Fibroblast of lung (primary cell): ENCODE measurements around the gene ZNF341.

ENCODE experiments used
- EZH2 ChIP-seq: IDR thresholded peaks from 2 replicates; pipeline ENCODE4 v1.5.1; 2012; ENCODE audit warnings: low read length, control low read depth, mild to moderate bottlenecking; ENCODE audit errors: missing control alignments
- TF ChIP-seq, protein P1 (sequence below), 2 donors: IDR thresholded peaks in 1 of 2; conservative IDR thresholded peaks in 1 of 2; 1 replicate in 1 of 2; 2 replicates in 1 of 2; pipeline ENCODE4 v1.5.1; 2011 to 2012; ENCODE audit warnings: low read length in 2 of 2, control low read depth in 1 of 2, inconsistent platforms in 1 of 2, low read depth in 1 of 2, mild to moderate bottlenecking in 1 of 2

DNA sequence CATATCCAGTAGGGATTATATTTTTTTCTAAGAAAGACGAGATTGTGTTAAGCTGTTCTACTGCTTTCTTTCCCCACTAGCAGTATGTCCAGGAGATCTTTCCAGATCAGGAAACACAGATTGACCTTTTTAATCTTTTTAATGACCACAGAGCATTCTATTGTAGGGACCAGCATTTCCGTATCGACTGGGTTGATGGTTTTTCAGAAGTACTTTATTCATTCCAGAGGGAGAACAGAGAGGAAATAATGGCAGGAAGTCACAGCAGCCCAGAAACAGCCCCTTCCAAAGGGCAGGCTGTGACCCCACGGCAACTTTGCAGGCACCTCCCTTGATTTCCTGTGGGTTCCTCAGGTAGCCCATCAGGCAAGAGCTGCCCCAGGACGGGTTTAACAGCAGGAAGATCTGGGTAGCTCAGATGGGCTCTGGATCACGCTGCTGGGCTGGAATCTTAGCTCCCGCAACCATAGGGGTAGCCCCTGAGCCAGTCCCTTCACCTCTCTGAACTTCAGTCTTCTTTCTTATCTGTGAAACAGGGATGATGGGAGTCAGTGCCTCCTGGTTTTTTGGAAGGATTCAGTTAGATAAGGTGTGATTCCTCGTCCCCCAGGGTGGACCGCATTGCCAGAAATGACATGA, 55.6 kb downstream of the ZNF341 start:
- TF ChIP-seq, protein P1, sequence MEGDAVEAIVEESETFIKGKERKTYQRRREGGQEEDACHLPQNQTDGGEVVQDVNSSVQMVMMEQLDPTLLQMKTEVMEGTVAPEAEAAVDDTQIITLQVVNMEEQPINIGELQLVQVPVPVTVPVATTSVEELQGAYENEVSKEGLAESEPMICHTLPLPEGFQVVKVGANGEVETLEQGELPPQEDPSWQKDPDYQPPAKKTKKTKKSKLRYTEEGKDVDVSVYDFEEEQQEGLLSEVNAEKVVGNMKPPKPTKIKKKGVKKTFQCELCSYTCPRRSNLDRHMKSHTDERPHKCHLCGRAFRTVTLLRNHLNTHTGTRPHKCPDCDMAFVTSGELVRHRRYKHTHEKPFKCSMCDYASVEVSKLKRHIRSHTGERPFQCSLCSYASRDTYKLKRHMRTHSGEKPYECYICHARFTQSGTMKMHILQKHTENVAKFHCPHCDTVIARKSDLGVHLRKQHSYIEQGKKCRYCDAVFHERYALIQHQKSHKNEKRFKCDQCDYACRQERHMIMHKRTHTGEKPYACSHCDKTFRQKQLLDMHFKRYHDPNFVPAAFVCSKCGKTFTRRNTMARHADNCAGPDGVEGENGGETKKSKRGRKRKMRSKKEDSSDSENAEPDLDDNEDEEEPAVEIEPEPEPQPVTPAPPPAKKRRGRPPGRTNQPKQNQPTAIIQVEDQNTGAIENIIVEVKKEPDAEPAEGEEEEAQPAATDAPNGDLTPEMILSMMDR (conservative IDR thresholded peaks at IDR 0.05 in 1 of 2, IDR thresholded peaks at IDR 0.05 in 1 of 2; ENCODE audit: low read depth in 1 of 2, low read length in 2 of 2), result no peak
- no peak for TF ChIP-seq EZH2
